GM21515 (cell line): ENCODE results near the gene NADK2.
A peak's percentile ranks its signal among the peaks of the same experiment; 100 is the strongest.

ENCODE experiments used
- ATAC-seq: cut with Tn5 transposase; IDR thresholded peaks from one replicate; pipeline ENCODE4 v1.9.1; 2021; ENCODE audit not compliant: unreplicated experiment

NADK2 gene

DNA sequence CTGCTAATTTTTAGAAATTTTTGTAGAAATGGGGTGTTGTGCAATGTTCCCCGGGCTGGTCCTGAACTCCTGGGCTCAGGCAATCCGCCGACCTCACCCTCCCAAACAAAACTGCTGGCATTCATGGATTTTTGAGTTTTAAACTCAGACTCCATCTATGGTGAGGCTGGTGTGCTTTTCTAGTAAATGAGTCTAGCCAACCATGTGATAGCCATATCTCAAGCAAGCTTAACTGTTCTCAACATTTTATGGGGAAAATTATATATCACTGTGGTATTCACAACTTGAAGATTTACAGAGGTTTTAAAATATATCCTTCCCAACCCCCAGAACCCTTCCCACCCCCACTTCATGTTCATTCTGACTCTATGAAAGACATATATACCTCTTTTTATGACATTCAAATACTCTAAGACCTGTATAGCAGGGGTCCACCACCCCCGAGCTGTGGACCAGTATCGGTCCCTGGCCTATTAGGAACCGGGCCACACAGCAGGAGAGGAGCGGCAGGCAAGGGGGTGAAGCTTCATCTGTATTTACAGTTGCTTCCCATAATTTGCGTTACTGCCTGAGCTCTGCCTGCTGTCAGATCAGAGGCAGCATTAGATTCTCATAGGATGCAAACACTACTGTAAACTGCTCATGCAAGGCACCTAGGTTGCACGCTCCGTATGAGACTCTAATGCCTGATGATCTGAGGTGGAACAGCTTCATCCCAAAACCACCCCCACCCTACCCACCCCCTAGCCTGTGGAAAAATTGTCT lies 4.5 kb upstream of the NADK2 start:
- ATAC-seq, result no peak

DNA sequence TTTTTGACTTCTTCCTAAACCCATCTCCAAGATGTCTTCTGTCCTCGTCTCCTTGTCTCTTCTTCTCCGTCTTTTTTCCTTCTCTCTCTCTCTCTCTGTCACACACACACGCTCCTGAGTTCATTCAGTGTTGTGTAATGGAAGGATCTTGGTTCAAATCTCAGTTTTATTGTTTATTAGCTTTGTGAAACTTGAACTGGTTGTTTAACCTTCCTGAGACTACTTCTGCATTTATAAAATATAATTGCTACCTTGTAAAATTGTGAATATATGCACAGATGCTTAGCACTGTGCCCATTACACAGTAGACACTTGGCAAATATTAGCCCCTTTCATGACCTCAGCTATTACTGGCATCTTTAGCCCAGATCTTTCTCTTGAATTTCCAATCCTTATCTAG lies 2.4 kb upstream of the NADK2 start:
- no peak for ATAC-seq

DNA sequence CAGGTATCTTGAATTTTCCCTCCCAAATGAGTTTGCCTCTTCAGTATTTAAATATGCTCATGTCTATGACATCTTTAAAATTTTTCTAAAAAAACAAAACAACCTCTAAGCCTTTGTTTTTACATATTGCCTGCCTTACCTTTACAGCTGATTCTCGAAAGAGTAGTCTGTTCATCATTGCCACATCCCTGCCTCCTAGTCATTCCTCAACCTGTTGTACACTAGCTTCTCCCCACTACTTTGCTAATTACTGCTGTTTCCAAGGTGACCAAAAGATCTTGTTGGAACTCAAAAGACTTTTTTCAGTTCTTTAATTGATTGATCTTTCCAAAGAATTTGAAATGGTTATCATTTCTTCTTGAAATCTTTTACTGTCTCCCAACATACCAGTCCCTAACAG lies 1.9 kb upstream of the NADK2 start:
- no peak for ATAC-seq

DNA sequence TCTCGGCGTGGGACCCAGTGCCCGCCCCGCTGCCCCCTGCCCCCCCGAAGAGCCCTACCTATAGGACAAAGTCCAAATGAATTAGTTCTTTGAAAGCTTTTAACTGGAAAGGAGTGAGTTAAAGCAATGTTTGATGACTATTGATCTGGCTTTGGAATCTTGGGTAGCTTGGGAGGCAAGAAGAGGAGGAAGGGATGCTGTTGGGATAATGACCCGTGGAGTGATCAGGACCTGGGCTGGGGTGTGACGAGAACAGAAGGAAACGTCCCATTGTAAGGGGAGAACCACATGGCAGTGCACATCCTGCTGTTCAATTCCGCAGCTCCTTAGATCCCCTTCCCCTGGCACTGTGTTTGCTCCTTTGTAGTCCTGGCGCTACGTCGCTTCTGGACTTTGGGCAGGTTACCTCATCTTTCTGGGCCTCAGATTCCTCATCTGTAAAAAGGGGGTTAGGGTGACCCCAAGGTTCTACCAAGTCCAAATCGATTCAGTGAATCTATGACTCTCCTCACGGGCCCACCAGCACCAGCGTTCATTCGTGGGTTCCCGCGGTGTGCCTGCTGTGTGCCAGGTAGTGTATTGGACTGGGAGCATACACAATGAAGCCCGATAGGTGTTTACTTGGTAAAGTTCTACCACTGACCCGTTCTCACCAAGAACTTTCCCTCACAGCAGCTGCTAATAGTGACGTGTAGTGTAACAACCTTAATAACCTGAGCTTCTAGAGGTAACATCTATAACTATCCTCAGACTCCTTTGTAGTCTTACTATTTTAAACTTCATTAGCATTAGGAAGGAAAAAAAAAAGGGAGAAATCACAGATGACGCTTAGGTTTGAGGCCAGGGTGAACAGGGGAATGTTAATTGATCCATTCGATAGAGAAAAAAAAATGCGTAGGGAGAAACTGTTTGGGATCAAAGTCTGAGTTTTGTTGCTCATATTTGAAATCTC lies 1.1 kb upstream of the NADK2 start:
- no peak for ATAC-seq

DNA sequence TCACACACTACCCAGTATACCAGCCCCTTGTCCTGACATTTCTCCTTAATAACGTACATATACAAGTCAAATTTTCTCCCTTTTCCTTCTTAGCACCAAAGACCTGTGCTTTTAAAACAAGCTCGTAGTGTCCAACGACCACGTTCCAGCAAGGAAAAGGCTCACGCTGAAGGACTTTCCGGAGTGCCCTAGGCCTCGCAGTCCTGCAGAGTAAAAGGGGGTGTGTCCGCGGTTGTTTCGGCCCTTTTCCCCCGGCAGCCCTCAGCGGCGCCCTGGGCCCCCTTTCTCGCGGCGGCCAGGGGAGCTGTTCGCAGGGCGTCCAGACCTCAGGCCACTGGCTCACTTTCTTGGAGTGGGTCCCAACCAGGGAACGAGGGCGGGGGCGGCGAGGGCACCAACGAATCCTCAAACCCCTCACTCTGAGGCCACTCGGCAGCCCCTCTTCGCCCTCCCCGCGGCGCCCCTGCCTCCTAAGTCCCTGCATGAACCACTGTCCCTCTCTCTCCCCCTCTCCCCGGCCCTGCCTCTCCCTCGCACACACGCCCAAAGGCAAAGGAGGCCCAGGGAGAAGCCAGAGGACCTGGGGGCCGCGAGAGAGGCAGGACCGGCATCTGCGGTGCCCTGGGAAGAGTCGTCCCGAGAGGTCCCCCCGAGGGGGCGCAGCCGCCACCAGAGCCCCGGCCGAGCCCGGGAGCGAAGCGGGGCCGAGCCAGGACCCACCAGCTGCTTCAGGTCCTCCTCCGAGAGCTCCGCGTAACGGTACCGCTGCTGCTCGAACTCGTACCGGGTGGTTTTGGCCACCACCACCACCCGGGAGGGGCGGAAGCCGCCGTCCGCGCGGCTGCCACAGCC lies 720 bp downstream of the NADK2 start:
- peak; percentile 24 for ATAC-seq

DNA sequence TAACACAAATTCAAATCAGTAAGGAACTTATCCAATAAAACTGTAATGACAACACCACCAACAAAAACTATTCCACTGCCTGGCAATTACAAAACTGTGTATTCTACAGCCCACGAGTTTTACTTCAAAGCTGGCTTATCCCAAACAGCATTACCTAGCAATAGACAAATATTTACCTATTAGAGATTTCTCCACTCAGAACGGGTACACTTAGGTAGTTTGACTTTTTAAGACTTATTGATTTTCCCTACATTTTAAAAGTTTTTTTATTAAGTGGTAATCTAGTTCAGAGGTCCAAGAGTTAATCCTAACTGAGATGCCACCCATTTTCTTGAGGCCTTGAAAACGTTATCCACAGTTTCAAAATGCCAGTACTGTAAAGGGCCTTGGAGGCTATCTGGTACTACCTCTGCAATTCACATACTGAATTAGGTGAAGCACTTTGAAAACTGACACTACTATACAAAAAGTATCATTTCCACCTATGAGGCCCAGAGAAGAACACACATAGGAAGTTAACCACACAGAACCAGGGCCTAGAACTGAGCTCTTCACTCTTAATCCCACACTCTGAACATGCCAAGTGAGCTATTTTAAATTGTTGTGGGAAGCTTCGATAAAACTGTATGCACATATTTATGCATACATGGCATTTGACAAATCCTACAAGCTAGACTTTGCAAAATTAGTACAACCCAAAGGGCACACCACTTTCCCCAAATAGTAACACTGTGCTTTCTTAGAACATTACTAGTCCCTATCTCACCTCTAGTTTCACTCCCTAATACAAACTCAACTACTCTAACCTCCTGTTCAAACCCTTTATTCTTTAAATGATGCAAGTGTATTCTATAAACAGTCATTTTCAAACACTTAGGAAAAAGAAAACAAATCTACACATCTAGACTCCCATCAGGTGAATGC lies 2.1 kb downstream of the NADK2 start:
- ATAC-seq, result no peak

DNA sequence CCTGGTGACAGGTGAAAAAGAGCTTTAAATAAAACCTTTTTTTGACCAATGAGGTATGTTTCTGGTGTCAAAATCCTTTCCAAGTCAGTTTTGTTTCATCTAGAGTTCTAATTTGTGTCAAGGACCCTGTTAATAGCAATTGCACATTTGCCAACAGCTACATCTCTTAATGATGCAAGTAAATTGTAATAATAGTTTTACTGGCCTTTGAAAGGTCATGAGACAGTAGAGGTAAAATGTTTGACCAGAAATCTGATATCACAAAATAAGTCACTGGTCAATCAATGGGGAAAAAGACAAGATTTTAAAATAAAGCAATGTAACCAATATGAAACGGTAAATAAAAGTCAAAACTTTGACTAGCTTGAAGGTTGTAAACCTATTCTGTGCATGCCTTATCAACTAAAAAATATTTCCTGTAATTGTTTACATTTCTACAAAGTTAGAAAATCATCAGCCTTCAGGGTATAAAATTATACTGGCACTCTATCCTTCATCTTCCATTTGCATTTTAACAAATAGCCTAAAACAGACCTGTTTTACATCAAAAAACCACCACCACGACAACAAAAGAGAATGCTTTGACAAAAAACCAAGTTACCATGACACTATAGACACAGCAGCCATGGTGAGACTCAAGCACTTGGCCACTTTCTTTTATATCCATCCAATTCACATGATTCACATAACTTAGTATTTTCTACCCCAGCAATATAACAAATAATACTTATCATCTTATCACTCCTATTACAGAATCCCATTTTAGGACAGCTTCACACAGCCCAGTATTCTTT lies 3.0 kb downstream of the NADK2 start:
- no peak for ATAC-seq

DNA sequence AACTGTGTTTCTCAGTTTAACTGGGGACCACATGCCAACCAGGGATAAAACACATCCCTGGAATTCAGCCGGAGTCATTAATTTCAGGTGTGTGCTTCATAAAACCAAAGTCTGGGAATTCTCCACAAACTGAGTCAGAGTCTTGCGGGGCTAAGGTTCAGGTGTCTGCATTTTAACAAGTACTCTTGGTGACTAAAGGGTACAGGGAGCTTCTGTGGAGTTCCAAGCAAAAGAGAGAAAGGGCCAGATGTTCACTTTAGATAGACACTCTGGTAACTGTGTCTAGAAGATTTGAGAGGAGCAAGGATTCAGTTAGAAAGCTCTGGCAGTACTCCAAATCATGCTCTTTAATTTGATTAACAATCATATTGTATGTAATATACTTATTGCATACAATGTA lies 4.0 kb downstream of the NADK2 start:
- no peak for ATAC-seq

DNA sequence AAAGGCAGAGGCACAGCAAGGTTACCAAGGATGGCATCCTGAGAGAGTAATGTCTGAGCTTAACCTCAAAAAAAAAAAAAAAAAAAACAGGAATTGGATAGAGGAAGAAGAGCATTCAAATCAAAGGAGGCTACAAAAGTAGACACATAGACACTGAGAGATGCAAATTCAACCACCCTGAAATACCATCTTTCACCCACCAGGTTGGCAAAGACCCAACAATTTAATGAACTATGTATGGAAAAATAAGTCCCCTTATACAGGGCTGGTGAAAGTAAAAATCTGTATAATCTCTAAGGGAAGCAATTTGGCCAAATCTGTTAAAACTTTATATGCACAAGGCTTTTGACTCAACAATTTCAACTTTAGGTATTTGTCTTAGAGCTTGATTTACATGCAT lies 4.9 kb downstream of the NADK2 start:
- no peak for ATAC-seq

DNA sequence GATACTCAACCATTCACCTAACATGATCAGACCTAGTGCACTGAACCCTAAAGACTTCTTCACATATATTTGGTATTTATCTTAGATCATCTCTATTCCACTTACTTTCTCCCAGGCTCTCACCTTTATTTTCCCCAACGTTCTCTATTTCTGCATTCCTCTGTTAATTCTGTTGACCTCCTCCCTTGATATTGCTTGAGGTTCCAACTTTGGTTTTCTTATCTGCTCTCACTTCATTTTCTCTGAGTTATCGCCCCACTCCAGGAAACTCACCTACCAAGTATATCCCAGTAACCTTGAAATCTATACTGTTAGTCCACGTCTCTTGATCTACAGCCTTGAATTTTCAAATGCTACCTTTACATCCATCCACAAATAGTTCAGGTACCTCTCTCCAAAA lies 9.2 kb downstream of the NADK2 start:
- ATAC-seq, result no peak

DNA sequence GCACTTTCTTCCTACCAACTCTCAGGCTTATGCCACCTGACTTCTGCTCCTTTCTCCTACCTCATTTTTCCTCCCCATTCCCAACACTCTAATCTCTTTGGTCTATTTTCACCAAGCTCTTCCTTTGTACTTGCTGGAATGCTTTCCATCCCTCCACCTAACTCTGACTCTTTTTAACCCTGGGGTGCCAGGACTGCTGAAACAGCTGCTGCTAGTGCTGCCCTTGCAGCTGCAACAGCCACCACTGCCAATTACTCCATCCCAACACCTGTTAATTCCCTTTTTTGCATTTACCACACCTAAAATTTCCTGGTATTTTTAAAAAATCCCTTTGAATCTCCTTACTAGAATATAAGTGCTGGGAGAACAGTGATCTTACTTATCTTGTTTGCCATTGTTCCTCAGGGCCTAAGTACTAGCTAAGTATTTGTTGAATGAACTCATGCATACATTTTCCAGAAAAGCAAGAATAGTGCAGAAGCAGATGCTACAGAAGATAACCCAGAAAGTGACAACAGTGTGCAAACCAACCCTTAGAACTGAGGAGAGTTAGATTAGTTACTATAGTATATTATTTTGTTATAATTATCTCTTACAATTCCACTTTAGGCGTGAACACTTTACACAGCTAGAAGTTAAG lies 11.5 kb downstream of the NADK2 start:
- ATAC-seq, result no peak

DNA sequence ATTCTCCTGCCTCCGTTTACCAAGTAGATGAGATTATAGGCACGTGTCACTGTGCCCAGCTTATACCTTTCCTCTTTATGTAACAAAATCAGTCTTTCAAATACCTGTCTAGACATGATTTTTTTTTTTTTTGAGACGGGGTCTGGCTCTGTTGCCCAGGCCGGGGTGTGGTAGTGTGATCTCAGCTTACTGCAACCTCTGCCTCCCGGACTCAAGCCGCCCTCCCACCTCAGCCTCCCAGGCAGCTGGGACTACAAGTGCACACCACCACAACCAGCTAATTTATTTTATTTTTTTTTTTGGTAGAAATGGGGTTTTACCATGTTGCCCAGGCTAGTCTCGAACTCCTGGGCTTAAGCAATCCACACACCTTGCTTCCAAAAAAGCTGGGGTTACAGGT lies 13.2 kb downstream of the NADK2 start:
- ATAC-seq, result no peak

DNA sequence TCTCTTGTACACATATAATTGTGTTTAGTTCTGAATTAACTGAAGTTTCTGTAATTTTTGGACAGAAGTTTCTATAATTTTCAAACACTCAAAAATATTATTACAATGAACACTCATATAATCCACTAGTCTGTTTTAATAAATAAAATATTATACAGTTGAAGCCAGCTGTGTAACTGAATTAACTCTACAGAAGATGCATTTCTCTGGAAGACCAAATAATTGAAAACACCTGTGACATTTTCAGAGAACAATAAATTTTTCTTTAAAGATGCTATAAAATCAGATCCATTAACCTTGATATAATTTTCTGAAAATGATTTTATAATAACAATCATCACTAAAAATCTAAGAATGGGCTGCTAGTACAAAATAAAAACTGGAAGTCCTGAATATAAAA lies 14.7 kb downstream of the NADK2 start:
- no peak for ATAC-seq

DNA sequence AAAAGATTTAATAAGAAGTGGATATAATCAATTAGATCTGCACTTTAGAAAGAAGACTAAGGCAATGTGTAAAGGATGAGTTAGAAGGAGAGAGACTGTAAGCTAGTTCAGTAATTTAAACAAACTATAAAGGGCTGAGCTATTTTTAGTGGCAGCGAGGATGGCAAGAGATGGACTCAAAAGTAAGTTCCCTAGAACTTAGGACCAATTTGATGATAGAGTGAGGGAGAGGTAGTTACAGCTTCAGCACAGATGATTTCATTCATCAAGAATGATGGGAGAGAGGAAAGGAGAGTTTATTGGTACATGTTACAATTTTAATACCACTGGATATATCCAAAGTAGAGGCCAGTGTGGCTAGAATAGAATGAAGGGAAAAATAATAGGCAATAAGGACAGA lies 19.1 kb downstream of the NADK2 start:
- ATAC-seq, result no peak

DNA sequence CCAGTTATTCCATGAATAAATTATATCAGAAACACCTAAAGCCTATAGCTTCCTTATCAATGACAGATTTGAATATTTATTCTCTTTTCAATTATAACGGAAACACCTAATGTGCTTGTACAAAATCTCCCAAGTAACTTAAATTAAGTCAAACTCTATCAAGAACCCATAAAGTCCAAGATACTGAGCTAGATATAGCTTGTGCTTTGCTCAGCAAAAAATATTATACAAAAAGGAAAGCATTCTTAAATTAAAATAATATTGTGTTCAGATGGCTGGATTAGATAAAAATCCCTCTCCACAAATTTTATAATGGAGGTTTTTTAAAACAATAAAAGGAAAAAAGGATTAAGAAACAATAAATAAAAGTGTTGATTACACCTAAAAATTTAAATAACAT lies 23.7 kb downstream of the NADK2 start:
- ATAC-seq, result no peak

DNA sequence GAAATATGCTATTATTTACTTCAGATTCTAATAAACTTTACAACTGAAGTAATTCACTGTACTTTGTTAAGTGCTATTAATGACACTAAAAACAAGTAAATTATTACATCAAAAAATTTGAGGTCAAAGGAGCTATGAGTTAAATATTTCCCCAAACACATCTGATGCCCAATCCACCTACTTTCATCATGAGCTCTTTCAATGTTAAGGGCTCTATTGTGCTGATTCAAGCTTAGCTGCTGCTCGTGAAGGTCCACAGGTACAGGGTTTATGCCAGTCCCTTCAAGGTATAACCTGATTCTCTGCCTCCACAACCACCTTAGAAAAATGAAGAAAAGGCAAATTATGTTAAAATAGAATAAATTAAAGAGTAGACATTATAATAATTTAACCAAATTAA lies 24.2 kb downstream of the NADK2 start:
- ATAC-seq, result no peak

DNA sequence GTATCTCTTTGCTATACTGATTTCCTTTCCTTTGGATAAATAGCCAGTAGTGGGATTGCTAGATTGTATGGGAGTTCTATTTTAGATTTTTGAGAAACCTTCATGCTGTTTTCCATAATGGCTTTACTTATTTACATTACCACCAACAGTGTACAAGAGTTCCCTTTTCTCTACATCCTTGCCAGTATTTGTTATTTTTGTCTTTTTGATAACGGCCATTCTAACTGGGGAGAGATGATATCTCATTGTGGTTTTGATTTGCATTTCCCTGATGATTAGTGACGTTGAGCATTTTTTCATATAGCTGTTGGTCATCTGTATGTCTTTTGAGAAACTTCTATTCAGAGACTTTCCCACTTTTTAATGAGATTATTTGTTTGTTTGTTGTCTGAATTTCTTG lies 25.8 kb downstream of the NADK2 start:
- no peak for ATAC-seq

DNA sequence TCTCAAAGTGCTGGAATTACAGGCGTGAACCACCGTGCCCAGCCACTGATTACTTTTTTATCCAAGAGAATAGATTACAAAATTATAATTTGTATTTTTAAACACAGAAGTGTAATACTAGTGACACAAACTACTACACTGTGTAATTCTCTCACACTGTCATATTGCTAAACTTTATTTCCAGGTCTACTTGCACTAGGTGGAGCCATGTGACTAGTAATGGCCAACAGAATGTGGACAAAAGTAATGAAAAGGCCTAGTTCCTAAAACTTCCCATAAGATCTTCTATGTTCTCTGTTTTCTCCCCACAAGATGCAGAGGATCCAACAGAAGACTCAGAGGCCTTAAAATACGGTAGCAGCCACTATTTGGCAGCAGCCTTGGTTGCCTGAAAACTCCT lies 27.3 kb downstream of the NADK2 start:
- ATAC-seq, result no peak

DNA sequence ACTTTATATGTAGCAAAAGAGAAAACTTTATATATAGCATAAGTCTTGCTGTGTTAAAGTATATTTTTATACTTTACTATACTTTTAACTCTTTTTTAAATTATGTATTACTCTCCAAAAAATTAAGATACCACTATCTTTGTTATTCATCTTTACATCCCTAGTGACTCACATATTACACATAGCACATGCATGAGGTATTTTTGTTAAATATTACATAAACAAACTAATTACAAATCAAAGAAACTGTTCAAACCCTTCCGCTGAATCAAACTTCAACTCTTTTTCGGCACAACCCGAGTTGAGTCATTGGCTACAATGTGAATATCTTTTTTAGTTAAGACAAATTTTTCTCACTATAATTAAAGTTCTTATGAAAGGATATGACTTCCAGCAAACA lies 32.1 kb downstream of the NADK2 start:
- no peak for ATAC-seq
